HG03520 (cell line): ENCODE data around the gene PSMC3IP.
"Not testable (repeated sequence)": the region's sequence is repeated elsewhere in the genome, so short reads cannot be mapped to it uniquely, and the experiment has no call there.

Experiments used
- ATAC-seq: cut with Tn5 transposase; IDR thresholded peaks from one replicate; pipeline ENCODE4 v1.9.1; 2021; ENCODE audit warnings: mild to moderate bottlenecking, moderate library complexity; ENCODE audit not compliant: unreplicated experiment

The PSMC3IP gene

GRCh38 chr17:42541041-42541833, 36.3 kb downstream of the PSMC3IP start:
- ATAC-seq = no peak

GRCh38 chr17:42540558-42540957, 37.0 kb downstream of the PSMC3IP start:
- ATAC-seq = not testable (repeated sequence)

GRCh38 chr17:42538482-42538881, 39.0 kb downstream of the PSMC3IP start:
- no peak for ATAC-seq

DNA sequence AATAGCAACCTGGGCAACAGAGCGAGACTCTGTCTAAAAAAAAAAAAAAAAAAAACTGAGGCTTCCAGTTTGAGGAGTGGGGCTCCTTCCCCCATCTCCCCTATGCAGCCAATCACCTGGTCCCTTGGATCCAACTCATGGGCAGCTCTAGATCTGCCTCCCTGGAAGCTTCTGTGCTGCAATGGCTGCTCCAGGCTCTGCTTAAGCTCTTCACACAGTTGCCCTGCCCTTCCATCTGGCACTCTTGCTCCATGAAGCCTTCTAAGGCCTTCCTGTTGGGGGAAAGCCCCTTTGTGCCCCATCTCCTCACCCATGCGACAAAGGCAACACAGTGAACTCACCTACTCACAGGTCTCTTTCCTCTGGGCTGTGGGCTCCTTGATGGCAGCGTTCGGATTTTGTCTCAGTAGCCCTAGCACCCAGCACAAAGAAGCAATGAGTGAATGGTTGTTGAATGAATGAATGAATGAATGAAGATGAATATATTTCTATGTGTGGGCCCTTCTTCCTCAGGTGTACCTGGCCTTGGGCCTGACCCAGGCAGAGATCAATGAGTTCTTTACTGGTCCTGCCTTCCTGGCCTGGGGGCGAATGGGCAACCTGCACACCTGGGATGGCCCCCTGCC, 39.6 kb downstream of the PSMC3IP start:
- ATAC-seq = no peak

DNA sequence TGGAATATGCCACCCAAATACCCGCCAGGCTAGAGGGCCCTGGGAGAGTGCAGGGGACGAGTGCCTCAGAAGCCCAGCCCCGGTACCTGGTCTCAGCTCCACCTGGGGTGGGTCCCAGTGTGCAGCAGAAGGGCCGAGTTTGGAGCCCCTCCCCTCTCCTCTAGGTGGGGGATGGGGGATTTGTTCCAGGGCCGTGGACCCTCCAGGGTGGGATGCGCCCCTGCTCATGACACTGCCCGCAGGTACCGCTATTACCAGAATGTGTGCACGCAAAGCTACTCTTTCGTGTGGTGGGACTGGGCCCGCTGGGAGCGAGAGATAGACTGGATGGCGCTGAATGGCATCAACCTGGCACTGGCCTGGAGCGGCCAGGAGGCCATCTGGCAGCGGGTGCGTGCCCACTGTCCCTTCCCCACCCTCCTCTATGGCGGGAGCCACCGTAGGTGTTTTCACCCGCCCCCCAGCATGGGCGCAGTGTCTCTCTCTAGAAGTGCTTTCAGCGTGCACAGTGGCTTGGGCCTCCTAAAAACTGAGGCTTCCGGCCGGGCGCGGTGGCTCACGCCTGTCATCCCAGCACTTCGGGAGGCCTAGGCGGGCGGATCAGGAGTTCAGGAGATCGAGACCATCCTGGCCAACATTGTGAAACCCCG, 40.2 kb downstream of the PSMC3IP start:
- no peak for ATAC-seq

DNA sequence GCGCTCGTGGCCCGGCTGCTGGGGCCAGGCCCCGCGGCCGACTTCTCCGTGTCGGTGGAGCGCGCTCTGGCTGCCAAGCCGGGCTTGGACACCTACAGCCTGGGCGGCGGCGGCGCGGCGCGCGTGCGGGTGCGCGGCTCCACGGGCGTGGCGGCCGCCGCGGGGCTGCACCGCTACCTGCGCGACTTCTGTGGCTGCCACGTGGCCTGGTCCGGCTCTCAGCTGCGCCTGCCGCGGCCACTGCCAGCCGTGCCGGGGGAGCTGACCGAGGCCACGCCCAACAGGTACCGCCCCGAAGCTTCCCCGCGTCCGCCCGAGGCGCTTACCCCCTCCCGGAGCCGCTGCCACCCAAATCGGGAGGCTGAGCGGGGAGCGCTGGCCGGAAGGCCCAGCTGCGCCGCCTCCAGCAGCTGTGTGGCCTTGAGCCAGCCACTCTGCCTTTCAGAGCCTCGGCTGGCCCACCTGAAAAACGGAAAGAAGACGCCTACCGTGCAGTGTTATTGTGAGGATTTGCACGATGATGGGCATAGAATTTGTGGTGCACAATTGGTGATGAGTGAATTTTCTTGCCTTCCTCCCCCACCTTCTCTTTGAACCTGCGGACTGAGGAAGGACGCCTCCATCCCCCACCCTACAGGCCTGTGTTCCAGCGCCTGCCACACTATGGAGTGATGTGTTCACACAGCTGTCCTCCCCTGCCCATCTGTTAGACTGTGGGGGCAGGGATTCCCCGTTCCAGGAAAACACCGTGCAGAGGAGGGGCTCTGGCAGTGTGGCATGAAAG, 41.0 kb downstream of the PSMC3IP start:
- peak; percentile 47 for ATAC-seq

DNA sequence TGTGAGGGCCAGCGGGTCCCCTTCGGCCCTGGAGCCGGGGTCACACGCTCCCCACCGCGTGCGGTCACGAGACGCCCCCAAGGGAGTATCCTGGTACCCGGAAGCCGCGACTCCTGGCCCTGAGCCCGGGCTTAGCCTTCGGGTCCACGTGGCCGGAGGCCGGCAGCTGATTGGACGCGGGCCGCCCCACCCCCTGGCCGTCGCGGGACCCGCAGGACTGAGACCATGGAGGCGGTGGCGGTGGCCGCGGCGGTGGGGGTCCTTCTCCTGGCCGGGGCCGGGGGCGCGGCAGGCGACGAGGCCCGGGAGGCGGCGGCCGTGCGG, 41.5 kb downstream of the PSMC3IP start, which contains the start of gene NAGLU:
Gene NAGLU (plus strand): TSS at position 194 of the 324 bp plus-strand sequence. CDS start 32 bp downstream, at position 226.
- ATAC-seq = peak; percentile 80

DNA sequence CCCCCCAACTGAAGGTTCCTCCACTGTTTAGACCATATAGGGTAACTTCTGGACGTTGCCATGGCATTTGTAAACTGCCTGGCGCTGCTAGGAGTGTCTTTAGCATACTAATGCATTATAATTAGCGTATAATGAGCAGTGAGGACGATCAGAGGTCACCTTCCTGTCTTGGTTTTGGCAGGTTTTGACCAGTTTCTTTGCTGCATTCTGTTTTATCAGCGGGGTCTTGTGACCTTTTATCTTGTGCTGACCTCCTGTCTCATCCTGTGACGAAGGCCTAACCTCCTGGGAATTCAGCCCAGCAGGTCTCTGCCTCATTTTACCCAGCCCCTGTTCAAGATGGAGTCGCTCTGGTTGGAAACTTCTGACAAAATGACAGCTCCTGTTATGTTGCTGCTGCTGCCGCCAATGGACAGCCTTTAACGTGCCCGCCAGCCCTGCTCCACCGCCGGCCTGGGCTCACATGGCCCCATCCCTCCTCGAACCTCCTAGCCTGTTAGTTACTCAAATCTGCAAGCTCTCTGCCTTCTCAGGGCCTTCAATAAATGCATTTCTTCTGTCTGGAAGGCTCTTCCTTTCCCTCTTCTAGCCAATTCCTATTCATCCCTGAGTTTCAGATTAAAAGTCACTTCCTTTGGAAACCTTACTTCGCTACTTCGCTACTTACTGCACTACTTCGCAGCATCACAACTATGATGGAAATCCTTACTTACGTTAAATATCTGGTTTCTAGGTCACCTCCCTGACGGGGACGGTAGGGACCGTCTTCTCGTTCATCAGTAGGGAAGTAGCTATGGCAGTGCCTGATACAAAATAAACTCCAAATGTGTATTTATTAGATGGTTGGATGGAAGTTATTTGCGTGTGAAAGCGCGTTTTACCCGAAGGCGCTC, 42.1 kb downstream of the PSMC3IP start:
- ATAC-seq = no peak

GRCh38 chr17:42531455-42532354, 45.8 kb downstream of the PSMC3IP start:
- no peak for ATAC-seq

GRCh38 chr17:42530952-42531454, 46.5 kb downstream of the PSMC3IP start:
- no peak for ATAC-seq

- no peak for ATAC-seq
Measured at GRCh38 chr17:42529061-42529460, 48.5 kb downstream of the PSMC3IP start.

DNA sequence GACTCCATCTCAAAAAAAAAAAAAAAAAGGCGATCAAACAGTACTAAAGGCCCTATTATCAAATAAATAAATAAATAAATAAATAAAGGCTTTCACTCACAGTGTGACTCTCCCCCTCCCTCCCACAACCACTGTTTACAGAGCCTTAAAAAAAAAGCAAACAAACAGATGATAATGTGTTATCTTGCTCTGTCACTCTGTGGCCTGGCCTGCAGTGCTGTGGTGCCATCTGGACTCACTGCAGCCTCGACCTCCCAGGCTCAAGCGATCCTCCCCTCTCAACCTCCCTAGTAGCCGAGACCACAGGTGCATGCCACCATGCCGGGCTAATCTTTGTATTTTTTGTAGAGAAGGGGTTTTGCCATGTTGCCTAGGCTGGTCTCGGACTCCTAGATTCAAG, 49.6 kb downstream of the PSMC3IP start:
- no peak for ATAC-seq

DNA sequence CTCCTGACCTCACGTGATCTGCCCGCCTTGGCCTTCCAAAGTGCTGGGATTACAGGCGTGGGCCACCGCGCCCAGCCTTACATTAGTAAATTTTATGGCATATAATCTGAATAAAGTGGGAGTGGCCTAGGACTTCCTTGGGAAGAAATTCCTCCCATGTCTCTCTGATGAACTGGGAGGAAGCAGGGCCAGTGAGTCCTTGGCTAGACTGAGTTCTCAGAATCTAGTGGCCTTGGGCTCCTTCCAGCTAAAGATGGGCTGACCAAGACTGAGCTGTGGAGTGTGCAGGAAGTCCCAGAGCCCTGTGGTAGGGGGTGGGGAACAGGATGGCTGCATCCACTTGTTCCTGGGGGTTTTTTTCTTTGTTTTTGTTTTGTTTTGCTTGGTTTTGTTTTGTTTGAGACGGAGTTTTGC, 51.5 kb downstream of the PSMC3IP start:
- ATAC-seq = no peak

DNA sequence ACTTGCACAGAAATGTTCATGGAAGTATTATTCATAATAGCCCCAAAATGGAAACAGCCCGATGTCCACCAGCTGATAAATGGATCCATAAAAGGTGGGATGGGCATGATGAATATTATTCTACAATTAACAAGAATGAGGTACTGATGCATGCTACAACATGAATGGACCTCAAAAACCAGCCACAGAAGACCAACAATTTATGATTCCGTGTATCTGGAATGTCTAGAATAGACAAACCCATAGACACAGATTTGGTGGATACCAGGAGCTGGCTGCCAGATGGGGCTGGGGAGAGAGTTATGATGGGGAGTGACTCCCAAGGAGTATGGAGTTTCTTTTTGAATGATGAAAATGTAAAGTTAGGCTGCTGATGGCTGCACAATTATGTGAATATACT, 52.3 kb downstream of the PSMC3IP start:
- no peak for ATAC-seq

- ATAC-seq = no peak
Measured at GRCh38 chr17:42522798-42523278, 54.7 kb downstream of the PSMC3IP start.
